GM21723 (cell line): Measurements from ENCODE around the gene NELL1.

ENCODE experiments used
- ATAC-seq: cut with Tn5 transposase; IDR thresholded peaks from one replicate; pipeline ENCODE4 v1.9.1; 2021; ENCODE audit warnings: mild to moderate bottlenecking, moderate library complexity; ENCODE audit not compliant: unreplicated experiment

Gene NELL1

DNA sequence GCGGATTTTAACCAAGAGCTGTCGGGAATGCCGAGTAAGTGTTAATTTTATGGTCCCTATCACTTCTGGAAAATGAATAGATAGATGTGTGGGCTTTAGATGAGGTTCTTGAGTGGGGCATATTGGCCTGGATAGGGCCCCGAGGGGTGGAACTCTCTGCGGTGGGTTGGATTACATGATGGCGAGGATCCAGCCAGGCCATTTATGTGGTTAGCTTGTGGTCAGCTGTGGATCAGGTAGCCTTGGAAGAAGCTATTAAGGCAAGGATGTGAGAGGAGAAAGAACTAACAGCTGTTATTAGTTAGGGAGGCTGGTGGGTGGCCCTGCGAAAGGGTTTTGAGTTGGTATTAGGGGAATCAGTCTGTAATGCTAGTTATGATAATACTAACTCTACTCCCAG lies 268.4 kb downstream of the NELL1 start:
- no peak for ATAC-seq

- no peak for ATAC-seq
Measured at GRCh38 chr11:20949585-20949984, 280.2 kb downstream of the NELL1 start.

GRCh38 chr11:20962581-20962980 lies 293.2 kb downstream of the NELL1 start:
- ATAC-seq, result no peak

- ATAC-seq, result no peak
Measured at GRCh38 chr11:20963596-20963995, 294.2 kb downstream of the NELL1 start.

DNA sequence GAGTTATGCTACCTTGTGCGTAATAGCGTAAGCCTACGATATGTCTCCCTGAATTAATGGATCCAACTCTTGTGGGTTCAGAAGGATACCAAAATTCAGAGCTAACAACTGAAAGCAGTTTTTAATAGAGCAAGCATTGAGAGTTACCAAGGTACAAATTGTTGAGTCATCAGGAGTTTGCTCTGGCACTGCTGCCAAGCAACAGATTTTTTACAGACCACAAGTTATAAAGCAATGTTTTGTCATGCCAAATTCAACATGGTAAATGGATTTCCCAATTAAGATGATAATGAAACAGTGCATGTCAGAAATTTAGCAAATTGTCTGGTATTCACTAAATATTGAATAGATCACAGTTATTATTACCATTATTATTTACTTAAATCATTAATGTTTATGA lies 295.6 kb downstream of the NELL1 start:
- no peak for ATAC-seq

- no peak for ATAC-seq
Measured at GRCh38 chr11:20966489-20966888, 297.1 kb downstream of the NELL1 start.

- no peak for ATAC-seq
Measured at GRCh38 chr11:20973940-20974559, 304.7 kb downstream of the NELL1 start.

GRCh38 chr11:20980736-20981135 lies 311.4 kb downstream of the NELL1 start:
- ATAC-seq, result no peak

- ATAC-seq, result no peak
Measured at GRCh38 chr11:20990447-20990846, 321.1 kb downstream of the NELL1 start.

GRCh38 chr11:20991471-20991870 lies 322.1 kb downstream of the NELL1 start:
- no peak for ATAC-seq

- no peak for ATAC-seq
Measured at GRCh38 chr11:21007297-21007696, 337.9 kb downstream of the NELL1 start.

GRCh38 chr11:21018248-21018647 lies 348.9 kb downstream of the NELL1 start:
- no peak for ATAC-seq

DNA sequence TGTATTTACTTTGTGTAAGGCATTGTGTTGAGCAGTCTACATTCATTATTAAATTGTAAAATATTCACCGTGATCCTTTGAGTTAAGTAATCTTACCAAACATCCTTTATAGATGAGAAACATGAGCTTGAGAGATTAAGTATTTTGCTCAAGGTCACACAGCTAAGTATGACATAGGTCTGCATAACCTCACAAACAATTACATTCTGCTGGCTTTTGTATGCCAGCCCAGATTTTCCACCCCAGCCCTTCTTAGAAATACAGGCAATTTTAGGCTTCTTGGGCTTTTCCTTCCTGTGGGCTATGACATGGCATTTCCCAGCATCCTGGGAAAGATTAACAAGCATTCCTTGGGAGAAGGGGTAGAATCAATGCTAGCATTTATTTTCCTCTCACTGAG lies 357.3 kb downstream of the NELL1 start:
- ATAC-seq, result no peak

GRCh38 chr11:21037850-21038249 lies 368.5 kb downstream of the NELL1 start:
- no peak for ATAC-seq

DNA sequence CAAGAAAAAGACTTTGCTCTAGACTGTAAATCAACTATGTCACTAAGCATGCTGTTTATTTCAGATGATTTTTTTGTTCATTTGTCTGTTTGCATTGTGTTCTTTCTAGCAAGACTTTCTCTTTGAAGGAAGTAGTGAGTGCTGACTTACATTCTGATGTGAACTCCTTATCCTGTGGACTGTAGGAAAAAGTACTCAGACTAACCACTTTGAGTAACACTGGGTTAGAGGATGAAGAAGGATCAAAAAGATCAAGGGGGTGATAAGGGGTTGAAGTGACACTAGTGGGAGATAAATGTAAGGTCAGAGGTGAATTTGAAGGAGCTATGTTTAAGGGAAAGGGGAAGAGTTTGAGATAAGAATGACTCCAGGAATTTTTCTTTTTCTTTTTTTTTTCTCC lies 369.4 kb downstream of the NELL1 start:
- no peak for ATAC-seq

- ATAC-seq, result no peak
Measured at GRCh38 chr11:21040630-21041029, 371.2 kb downstream of the NELL1 start.

DNA sequence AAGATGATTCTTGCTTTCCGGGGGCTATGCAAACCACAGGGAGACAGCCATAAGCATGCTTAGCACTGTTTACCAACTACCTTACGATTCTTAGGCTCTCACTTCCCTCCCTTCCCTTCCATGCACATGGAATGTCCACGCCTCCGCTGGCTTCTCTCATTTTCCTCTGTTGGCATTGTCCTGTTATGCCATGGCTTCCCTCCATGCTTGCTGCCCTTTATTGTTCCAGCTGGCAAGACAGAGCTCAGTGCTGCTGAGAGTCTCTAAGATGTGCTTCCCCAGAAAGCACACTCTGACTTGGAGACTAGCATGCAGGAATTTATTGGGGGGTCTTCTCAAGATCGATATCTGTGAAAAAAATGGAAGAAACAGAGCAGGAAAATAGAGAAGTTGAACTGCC lies 379.2 kb downstream of the NELL1 start:
- no peak for ATAC-seq

GRCh38 chr11:21053466-21053865 lies 384.1 kb downstream of the NELL1 start:
- ATAC-seq, result no peak

- ATAC-seq, result no peak
Measured at GRCh38 chr11:21056644-21057043, 387.3 kb downstream of the NELL1 start.

DNA sequence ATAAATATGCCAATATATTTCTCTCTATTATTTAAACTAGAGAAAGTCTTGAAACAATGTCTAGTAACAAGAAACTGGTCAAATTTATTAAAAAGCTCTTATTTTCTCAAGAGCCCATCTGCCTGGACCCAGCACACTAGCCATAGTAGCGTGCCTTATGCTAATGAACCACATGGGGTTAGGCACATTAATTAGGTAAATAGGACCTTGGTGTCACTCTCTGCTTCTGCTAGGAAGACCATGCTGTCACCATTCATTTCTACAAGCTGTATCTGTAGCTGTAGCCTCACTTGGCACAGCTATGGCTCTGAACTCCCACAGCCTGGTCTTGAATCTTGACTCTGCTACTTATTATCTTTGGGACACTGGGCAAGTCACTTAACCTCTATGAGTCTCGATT lies 390.5 kb downstream of the NELL1 start:
- ATAC-seq, result no peak

GRCh38 chr11:21066030-21066429 lies 396.6 kb downstream of the NELL1 start:
- ATAC-seq, result no peak

GRCh38 chr11:21068886-21069285 lies 399.5 kb downstream of the NELL1 start:
- no peak for ATAC-seq

- no peak for ATAC-seq
Measured at GRCh38 chr11:21069909-21070308, 400.5 kb downstream of the NELL1 start.
